Kidney (tissue), 14 donors: ENCODE measurements around the gene FHL2. TPM values are rescaled to one million over a fixed set of nuclear protein-coding genes. Genes with fewer than 3 reads are reported as not detected.

Experiments used
- DNase-seq, 5 donors: peaks; one replicate each; pipeline ENCODE4 v3.0.0-alpha.2; 2013 to 2020
- FAIRE-seq: peaks from 2 replicates; lab custom pipeline; 2012; peaks lifted over from hg19 to GRCh38; lab: Jason Lieb, UNC
- H3K27ac ChIP-seq, 2 donors: one replicate each; pipeline ENCODE4 v1.7.0; 2013; ENCODE audit warnings: low read depth in 2 of 2, low read length in 2 of 2, inconsistent platforms in 1 of 2
- H3K27me3 ChIP-seq: one replicate; pipeline ENCODE4 v1.7.1; 2013; ENCODE audit warnings: low read length, inconsistent platforms; ENCODE audit not compliant: control insufficient read depth, insufficient read depth
- H3K36me3 ChIP-seq, 3 donors: one replicate each; pipeline versions ENCODE4 v1.7.0 to v1.7.1; 2013; ENCODE audit warnings: low read length in 3 of 3, control low read depth in 1 of 3, inconsistent platforms in 1 of 3; ENCODE audit not compliant: insufficient read depth in 3 of 3, control insufficient read depth in 2 of 3
- H3K4me1 ChIP-seq, 3 donors: one replicate each; pipeline versions ENCODE4 v1.7.0 to v1.7.1; 2013; ENCODE audit warnings: low read length in 3 of 3, inconsistent platforms in 1 of 3, low read depth in 1 of 3; ENCODE audit not compliant: control insufficient read depth in 2 of 3, insufficient read depth in 2 of 3
- H3K4me3 ChIP-seq, 3 donors: one replicate each; pipeline versions ENCODE4 v1.7.0 to v1.8.1; 2013; ENCODE audit warnings: low read length in 3 of 3, control low read depth in 1 of 3, inconsistent platforms in 1 of 3
- H3K9ac ChIP-seq, 3 donors: one replicate each; pipeline versions ENCODE4 v1.7.0 to v1.7.1; 2013; ENCODE audit warnings: low read length in 3 of 3, control low read depth in 1 of 3, inconsistent platforms in 1 of 3
- H3K9me3 ChIP-seq, 3 donors: one replicate each; pipeline versions ENCODE4 v1.7.0 to v1.7.1; 2013; ENCODE audit warnings: low read length in 3 of 3, control low read depth in 1 of 3, inconsistent platforms in 1 of 3; ENCODE audit not compliant: control insufficient read depth in 2 of 3, insufficient read depth in 1 of 3
- intact Hi-C: fragments of 100-400 bp; cut with DNase I; formaldehyde crosslinking; loops from one replicate; pipeline ENCODE4 v1.11.1; 2022
- polyA plus RNA-seq: library from polyadenylated mRNA; stranded (reverse); fragments of 350-450 nt; fragmentation: Illumina TruSeq; extraction: RNeasy Lipid Tissue Mini Kit (QIAGEN cat#74804); gene quantifications from one replicate; pipeline ENCODE4 v1.2.3, GENCODE V29; 2014; ENCODE audit warnings: low read depth, low replicate concordance; ENCODE audit not compliant: insufficient read depth
- total RNA-seq: library from RNA; stranded (reverse); fragmentation: NEBNext Ultra II Directional; extraction: Animal tissue kit (Norgen Biotek cat#: 25700); gene quantifications from one replicate; pipeline ENCODE4 v1.2.1, GENCODE V29; 2021
- TF ChIP-seq, protein P1 (sequence below): IDR thresholded peaks from 3 replicates; pipeline ENCODE4 v1.5.1; 2012; ENCODE audit warnings: mild to moderate bottlenecking, moderate library complexity, borderline replicate concordance; ENCODE audit not compliant: insufficient read depth; ENCODE audit errors: extremely low read depth
- donor health status: control.
- donor health status: control.
- donor health status: control.
- donor health status: control.
- donor health status: control.
- donor health status: DM: yes; HTN: yes; CAD: no.
- donor health status: Normal renal cell carcinoma (clear cell type).

Gene FHL2
- total and polyA plus RNA-seq, 2 donors from 2014 or later, result 23.4 to 75.9 TPM

DNA sequence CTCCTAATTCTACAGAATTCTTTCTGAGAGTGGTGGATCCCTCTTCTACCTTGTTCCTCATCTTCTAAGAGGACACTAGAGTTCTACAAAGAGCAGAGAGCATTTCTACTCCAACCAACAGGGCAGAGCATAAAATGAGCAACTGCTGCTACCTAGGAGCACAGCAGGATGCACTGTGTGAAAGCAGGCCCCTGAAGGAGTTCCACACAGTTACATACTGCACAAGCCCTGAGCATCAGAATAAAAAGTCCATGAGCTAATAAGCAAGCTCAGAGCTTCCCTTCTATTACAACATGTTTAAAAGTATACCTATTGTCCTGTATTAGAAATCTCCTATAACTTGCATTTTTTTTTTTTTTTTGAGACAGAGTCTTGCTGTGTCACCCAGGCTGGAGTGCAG is 8.4 kb downstream of the FHL2 start:
- Histone ChIP-seq H3K4me1 (peaks cover 0 to 5% (median under 1%) of the 10 kb centered on the region in 3 donors), H3K36me3 (peaks cover 0 to 4% (median 0%) of the 10 kb centered on the region in 3 donors), H3K27ac (no peak overlapping the region), H3K27me3 (no peaks in the 10 kb centered on the region), H3K4me3 (no peak overlapping the region), H3K9ac (no peak overlapping the region), H3K9me3 (no peaks in the 10 kb centered on the region)
- TF ChIP-seq, protein P1, sequence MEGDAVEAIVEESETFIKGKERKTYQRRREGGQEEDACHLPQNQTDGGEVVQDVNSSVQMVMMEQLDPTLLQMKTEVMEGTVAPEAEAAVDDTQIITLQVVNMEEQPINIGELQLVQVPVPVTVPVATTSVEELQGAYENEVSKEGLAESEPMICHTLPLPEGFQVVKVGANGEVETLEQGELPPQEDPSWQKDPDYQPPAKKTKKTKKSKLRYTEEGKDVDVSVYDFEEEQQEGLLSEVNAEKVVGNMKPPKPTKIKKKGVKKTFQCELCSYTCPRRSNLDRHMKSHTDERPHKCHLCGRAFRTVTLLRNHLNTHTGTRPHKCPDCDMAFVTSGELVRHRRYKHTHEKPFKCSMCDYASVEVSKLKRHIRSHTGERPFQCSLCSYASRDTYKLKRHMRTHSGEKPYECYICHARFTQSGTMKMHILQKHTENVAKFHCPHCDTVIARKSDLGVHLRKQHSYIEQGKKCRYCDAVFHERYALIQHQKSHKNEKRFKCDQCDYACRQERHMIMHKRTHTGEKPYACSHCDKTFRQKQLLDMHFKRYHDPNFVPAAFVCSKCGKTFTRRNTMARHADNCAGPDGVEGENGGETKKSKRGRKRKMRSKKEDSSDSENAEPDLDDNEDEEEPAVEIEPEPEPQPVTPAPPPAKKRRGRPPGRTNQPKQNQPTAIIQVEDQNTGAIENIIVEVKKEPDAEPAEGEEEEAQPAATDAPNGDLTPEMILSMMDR, result no peak
- FAIRE-seq (no peak), DNase-seq (no peak)
- intact Hi-C loops, result no loop called here

DNA sequence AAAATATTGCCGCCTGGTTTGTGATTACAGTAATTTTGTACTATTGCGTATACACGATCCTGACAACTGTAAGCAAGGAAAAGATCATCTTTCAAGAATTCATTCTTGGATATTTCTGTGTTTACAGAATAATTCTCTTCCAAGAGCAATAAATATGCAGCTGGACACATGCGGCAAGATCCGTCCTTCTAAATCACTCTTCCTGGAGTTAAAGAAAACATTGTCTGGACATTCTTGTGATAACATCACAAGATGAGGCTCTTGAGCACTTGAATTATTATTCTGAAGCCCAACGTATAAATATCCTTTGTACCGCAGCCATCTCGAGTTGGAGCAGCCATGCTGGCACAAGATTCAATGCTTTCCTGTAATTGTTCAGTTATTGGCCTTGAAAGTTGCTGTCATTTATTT is 9.9 kb downstream of the FHL2 start:
- H3K4me1 ChIP-seq, result peaks cover 0 to 5% (median 0%) of the 10 kb centered on the region in 3 donors
- TF ChIP-seq, protein P1, result no peak
- intact Hi-C loops, result no loop called here

DNA sequence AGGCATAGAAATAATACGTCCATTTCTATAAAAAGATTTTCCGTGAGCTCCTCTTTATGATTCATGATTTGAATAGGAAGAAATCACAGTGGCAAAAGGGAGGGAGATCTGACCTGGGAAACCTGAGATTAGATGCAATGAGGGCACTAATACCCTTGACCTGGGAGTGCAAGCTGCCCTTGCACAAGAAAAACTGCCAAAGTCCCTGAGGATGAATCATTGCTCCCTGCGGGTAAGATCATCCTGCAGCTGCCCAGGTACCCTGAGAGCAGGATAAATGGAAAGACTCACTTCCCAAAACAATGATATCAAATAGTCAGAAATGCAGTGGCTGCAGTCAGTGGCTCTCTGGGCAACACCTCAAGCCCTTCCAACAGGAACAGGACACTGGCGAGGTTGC is 11.6 kb downstream of the FHL2 start:
- no peak overlapping the region for H3K4me3 ChIP-seq
- H3K9ac ChIP-seq, result no peak overlapping the region
- H3K27me3 ChIP-seq, result no peaks in the 10 kb centered on the region
- no peak overlapping the region for H3K27ac ChIP-seq
- H3K36me3 ChIP-seq, result peaks cover 0 to 4% (median 4%) of the 10 kb centered on the region in 3 donors
- DNase-seq, result no peak
- TF ChIP-seq, protein P1, result no peak
- peaks cover 0 to 6% (median 0%) of the 10 kb centered on the region in 3 donors for H3K4me1 ChIP-seq
- no peaks in the 10 kb centered on the region for H3K9me3 ChIP-seq
- intact Hi-C loops, result no loop called here
- FAIRE-seq, result no peak

More for the DNA sequence above, 9.9 kb downstream of the FHL2 start:
- H3K9me3 ChIP-seq, result no peaks in the 10 kb centered on the region
- H3K4me3 ChIP-seq, result no peak overlapping the region
- H3K9ac ChIP-seq, result no peak overlapping the region
- peaks cover 0 to 4% (median 4%) of the 10 kb centered on the region in 3 donors for H3K36me3 ChIP-seq
- DNase-seq, result peak in 2 of 5 donors; percentile 67 to 77
- H3K27ac ChIP-seq, result no peak overlapping the region
- no peaks in the 10 kb centered on the region for H3K27me3 ChIP-seq
- no peak for FAIRE-seq
